ENCODE results near the gene SLC50A1.

Gene SLC50A1

DNA sequence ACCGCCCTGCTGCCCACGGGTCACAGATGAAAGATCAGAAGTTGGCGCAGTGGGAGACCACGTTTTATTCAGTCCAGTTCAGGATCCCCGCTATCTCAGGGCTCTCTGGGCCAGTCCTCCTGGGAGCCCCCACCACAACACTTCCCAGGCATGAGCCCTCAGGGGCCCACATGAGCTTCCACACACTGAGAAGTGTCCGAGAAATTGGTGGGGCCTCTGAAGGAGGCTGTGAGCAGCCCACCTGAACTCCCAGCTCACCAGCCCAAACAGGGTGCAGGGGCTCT, 50.1 kb downstream of the SLC50A1 start:
- no peak for DNase-seq

- peak; percentile 24 for DNase-seq
Measured at GRCh38 chr1:155186067-155186793, 50.6 kb downstream of the SLC50A1 start.

DNA sequence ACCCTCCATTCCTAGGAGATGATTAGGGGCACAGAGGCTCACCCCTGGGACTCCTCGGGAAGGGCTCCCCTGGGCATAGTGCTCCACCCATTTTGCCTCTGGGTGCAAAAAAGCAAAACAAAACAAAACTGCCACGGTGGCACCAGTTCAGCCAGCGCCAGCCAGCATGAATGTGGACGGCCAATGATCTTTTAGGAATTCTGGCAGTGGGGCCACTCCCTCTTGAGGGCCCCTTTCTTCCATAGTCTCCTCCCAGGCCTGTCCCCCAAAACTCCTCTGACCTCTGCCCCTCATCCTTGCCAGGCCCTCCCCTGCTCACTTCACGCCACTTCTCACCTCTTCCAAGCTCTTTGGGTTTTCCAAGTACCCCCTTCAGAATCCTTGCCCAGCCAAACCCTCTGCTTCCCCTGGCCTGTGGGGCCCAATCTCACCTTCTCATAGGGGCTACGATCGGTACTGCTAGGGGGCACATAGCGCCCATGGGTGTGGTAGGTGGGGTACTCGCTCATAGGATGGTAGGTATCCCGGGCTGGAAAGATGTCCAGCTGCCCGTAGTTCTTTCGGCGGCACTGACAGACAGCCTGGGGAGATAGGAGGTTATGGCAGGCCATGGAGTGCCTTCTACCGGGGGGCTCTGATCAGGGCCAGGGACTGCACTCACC, 51.3 kb downstream of the SLC50A1 start:
- peak; percentile 17 for DNase-seq

DNA sequence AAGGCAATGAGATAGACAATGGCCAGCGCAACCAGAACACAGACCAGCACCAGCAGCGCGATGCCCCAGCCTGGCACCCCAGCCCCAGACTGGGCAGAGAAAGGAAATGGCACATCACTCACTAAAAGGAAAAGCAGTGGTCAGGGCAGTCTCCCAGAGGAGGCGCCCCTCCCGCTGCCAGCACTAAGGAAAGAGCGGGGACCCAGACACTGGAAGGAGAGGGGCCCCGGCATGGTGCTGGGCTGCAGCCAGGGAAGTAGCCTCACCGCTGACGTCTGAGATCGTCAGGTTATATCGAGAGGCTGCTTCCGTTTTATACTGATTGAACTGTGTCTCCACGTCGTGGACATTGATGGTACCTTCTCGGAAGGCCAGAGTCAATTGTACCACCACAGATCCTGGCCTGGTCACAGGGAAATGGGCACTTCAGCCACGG, 51.8 kb downstream of the SLC50A1 start:
- peak; percentile 23 for DNase-seq

GRCh38 chr1:155188268-155188667, 52.6 kb downstream of the SLC50A1 start:
- DNase-seq, result peak; percentile 11
